ENCODE measurements around the gene ASB10.

GRCh38 chr7:151205730-151206129 is 18.7 kb upstream of the ASB10 start:
- TF ChIP-seq CTCF (IDR thresholded peaks at IDR 0.05) (no peak), ZFX (IDR thresholded peaks at IDR 0.05; ENCODE audit: borderline replicate concordance) (no peak)

Measured in 22Rv1 (cell line).